HG02938 (cell line): ENCODE results near the gene FAM174C.

Source experiments
- ATAC-seq: cut with Tn5 transposase; IDR thresholded peaks from one replicate; pipeline ENCODE4 v1.9.1; 2021; ENCODE audit warnings: mild to moderate bottlenecking, moderate library complexity; ENCODE audit not compliant: unreplicated experiment

FAM174C gene

DNA sequence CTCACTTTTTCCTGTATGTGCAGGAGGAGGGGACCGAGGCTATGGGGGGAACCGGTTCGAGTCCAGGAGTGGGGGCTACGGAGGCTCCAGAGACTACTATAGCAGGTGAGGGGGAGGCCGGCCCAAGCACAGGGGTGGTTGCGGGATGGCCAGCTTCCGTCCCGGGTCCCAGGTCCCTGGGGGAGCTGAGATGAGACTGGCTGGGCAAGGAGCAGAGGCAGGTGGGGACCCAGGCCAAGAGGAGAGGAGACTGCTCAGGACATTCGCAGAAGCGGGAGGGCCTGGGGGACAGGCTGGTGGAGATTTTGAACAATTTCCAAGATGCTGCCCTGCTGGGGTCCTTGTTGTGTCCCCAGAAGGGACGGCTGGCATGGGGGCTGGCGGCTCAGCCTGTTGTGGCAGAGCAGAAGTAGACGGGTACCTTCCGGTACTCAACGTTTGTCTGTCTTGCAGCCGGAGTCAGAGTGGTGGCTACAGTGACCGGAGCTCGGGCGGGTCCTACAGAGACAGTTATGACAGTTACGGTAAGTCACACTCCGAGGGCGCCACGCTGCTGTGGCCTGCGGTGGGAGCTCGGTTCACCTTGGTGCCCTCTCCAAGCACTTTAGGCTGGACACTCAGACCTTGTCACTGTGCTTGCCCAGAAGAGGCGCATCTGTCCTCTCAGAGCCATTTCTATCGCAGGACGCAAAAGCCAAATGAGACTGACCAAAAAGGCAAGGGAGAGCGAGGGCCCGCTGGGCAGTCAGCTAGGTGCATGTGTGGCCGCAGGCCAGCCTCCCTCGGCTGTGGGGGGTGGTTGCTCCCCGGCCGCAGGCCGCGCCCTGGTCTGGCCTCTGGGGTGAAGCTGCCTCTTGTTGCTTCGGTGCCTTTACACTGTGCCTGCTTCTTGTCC lies 3.6 kb upstream of the FAM174C start:
- ATAC-seq: no peak

DNA sequence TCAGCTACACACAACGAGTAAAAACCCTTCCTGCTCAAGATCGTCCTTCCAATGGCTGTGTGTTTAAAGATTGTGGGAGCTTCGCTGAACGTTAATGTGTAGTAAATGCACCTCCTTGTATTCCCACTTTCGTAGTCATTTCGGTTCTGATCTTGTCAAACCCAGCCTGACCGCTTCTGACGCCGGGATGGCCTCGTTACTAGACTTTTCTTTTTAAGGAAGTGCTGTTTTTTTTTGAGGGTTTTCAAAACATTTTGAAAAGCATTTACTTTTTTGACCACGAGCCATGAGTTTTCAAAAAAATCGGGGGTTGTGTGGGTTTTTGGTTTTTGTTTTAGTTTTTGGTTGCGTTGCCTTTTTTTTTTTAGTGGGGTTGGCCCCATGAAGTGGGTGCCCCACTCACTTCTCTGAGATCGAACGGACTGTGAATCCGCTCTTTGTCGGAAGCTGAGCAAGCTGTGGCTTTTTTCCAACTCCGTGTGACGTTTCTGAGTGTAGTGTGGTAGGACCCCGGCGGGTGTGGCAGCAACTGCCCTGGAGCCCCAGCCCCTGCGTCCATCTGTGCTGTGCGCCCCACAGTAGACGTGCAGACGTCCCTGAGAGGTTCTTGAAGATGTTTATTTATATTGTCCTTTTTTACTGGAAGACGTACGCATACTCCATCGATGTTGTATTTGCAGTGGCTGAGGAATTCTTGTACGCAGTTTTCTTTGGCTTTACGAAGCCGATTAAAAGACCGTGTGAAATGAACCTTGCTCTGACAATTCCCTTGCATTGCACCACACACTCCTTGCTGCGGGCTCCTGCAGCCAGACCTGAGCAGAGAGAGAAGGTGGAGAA lies 2.7 kb upstream of the FAM174C start:
- ATAC-seq: no peak

DNA sequence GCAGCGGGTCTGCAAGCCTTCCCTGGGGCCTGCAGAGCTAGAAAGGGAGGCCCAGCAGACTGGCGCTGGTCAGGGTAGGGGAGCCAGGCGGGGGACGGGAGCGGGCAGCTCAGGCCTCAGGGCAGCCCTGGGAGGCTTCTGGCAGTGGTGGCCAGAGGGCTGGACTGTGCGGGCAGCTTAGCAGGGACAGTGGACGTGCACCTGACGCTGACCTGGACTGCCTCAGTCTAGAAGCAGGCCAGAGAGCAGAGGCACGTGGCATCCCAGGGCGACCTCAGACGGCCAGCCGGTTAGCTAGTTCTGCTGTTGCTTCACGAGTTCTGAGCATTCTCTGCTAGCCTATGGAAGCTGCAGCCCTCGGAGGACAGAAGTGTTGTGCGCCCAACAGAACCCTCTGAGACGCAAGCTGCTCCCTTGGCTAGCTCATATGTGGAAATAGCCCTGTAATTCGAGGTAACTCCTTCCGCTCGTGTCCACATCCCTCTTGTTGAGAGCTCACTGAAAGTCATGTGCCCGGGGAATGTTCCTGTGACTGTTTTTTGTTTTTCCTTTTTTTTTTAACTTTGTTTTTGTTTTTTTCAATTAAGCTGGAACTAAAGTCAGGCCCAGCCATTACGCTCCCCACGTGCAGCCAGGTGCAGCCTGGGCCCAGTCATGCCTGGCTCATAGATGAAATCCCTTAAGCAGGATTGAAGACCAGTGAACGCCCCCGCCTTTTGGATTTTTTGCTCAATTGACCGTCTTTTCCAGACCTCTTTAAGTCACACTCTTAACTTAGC lies 1.9 kb upstream of the FAM174C start:
- no peak for ATAC-seq

DNA sequence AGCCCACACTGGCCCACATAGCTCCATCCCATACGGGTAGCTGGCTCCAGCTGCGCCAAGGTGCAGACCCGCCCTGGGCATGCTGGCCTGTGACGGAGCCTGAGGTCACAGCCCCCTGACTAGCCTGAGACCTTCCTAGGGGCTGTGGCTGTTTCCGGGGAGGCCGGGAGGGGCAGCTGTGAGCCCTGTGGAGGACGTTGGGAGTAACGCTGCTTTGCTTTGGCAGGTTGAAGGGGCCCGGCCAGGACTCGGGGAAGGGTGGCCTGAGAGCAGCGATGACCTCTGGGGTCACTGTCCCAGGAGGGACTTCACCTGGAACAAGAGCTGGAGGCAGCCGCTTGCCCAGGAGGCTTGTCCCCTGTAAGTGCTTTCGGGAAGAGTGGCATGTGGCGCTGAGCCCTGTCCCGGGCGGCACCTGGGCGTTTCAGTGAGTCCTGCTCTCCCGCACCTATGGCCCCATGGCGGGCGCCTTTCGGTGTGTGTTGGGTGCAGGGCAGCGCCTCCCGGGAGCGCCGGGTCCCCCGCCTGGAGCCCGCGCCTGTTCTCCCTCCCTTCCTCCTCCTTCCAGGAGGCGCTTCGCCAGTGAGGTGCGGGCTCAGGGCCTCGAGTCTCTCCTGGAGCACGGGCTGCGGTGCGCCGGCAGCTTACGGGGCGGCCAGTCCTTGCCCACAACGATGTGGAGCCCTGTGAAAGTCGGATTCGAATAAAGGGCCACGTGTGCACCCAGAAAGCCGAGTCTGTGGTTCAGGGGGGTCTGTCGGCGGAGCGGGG lies 1.1 kb upstream of the FAM174C start:
- ATAC-seq: no peak

DNA sequence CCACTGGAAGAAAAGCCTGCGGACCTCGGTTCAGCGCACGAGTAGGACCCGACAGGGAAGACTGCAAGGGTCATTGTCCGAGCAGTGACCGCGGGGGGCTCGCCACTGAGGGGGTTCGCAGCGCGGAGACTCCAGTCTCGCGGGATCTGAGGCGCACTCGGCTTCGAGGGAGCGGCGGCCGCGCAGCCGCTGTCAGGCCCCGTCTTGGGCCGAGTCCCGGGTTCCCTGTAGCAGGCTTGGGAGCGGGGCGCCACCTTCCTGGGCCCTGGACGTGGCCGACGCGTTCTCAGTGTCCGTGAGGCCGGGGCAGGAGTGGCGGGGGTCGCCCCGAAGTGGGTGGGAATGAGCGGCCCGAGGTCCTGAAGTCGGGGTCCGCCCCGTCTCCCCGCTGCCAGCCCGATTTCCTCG lies 474 bp upstream of the FAM174C start:
- no peak for ATAC-seq

DNA sequence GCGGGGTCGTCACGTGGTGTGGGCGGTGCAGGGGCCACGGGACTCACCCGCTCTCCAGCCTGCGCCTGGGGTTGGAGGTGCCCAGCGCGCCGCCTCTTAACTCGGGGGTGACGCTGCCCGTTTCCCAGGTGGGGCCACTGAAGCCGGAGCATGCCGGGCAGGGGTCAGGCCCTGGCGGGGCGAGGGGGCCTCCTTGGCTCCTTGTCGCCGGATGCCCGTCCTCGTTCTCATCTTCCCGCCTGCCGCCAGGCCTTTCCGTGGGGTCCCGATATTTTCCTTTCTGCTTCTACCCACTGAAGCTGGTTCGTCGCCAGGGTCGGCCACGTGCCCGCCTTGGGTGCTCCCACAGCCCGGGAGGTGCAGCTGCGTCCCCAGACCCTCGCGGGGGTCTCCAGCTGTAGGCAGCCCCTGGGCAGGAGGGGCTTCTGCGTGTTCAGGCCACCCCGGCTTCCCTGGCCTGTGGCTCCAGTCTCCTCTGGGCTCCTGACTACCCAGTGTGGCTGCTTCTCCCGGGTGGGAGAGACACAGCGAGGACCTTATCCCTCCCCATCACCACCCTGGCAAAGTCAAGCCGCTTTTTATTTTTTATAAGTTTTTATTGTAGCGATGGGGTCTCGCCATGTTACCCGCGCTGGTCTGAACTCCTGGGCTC lies 772 bp downstream of the FAM174C start:
- ATAC-seq: no peak

DNA sequence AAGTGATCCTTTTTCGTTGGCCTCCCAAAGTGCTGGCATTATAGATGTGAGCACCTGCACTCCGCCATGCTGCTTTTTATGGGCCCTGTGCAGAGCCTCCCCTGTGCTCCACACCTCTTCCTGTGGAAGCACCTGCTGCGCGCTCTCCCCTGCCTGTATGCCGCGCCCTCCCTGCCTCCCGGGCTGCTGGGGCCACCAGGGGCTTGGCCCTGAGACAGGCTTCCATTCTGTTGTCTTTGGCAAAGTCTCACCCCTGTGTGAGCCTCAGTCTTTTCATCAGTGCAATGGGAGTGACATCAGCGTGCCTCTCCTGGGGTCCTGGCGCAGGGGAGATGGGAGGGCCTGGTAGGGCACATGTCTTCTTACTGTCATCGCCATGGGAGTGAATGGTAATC lies 1.3 kb downstream of the FAM174C start:
- no peak for ATAC-seq

DNA sequence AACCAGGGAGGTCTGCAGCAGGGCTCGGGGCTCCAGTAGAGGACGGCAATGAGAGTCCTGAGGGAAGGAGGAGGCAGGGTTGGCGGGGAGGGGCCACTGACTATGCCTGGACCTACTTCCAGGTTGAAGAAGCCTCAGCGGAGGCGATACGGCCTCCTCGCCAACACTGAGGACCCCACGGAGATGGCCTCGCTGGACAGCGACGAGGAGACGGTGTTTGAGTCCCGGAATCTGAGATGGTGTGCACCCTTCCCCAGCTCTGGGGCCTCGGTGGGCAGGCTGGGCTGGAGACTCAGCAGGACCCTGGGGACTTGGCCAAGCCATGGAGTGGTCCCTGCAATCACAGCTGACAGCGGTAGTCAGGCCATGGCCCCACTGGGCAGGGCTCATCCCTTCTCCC lies 1.7 kb downstream of the FAM174C start:
- no peak for ATAC-seq

DNA sequence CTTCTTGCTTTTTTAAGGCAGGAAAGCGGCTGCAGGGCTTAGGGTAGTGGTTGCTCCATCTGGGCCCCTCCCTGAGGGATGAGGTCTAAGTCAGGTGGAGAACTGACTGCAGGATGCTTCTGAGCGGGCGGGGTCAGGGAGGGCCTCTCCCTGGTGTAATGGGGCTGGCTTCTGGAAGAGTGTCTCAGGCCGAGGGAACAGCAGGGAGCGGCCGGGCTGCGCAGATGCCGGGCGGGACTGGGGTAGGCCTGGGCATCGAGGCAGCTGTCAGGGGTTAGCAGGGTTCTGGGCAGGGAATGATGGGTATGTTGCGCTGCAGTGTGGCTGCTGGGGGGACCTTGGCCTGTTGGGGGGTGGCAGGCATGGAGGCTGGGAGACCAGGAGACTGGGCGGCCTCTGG lies 2.7 kb downstream of the FAM174C start:
- ATAC-seq: no peak

DNA sequence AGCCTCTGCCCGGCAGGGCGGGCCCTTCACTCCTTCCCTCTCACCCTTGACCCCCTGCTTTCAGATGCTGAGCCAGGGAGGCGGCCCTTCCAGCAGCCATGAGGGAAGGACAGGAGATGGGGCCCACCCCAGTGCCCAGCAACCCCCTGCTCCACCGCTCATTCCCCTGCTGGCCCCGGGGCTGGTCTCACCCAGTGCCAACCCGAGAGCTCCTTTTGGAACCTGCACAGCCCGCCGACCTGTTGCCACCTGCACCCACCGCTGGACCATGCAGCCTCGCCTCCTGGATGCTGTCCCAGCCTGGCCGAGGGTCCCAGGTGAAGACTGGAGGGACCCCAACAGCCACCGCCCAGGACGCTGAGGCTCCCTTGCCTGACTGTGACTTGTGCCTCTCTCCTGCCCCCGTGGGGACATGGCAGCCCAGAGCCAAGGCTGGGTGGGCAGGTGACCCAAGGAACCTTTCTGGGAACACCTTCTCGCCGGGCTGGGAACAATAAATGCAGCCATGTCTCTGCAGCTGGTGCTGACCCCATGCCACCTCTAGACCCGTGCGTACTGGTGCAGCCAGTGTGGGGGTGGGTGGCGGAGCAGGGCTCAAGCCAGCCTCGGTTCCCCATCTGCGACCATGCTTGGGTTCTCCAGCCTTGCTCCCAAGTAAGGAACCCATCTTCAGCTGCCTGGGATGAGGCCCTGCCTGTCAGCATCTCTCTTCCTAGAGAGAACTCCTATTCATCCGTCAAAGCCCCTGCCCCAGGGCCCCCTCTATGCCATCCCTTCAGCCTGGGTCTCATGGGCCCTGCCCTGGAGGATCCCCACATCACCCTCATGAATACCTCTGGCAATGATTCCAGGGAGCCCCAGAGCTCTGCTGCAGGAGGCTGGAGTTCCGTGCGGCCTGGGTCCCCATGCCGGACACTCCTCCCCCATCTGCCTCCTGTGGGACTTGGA lies 3.7 kb downstream of the FAM174C start:
- ATAC-seq: no peak

DNA sequence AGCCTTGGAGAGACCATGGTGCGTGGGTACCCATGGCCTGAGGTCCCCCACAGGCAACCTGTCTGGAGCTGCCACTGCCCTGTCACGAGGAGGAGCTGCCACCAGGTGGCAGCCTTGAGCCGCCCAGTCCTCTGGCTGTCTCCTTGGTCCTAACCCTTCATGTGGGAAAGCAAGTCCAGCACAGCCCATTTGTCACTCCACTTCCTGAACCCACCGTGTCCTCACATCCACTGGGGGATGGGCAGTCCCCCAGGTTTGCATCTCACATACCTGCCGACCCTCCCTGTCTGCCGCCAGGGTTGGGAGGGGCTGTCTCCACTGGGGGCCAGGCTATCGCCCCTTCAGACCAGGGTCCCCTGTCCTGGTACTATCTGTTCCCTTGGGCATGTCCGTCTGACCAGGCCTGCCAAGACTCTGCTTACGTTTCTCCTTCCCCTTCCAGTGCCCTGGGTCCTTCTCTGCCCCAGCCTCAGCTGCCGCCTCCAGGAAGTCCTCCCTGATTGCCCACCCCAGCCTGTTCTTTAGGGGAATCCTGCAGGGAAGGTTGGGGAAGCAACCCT lies 4.5 kb downstream of the FAM174C start:
- ATAC-seq: no peak

DNA sequence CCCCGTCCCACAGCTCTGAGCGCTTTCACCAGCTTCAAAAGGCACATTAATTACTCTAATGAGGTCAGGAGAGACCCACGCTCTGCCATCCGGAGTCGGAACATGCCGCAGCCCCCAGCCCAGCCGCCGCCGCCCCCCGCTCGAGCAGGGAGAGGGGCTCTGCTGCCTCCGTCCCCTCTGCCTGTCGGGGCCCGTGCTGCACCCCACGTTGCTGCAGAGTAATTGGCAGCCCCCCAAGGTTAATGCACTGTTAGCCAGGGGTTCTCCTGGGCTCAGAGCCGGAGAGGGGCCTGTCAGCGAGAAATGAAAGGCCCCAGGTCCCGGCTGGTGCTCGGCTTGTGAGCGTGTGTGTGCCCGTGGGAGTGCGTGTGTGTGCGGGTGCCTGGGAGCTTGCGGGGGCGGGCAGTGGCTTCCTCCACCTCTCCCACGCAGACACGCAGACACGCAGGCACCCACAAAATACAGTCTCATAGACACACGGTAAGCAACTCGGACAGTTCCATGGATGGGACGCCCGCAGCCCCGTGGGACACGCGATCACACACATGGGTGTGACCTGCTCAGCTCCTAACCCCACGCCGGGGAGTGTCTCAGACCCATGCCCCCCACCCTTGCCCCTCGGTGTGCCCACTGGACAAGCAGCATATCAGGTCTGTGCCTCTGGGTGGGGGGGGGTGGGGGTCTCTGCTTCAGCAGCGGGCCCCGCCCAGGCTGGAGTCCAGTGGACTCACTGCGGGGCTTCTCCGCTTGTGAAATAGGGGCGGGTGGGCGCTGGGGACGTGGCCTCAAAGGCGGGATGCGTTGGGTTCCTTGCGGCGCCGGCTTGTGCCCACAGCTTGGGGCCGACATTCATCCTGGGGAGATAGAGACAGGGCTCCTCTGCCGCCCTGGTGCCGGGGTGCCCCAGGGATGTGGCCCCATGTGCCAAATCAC lies 5.6 kb downstream of the FAM174C start:
- ATAC-seq: no peak

DNA sequence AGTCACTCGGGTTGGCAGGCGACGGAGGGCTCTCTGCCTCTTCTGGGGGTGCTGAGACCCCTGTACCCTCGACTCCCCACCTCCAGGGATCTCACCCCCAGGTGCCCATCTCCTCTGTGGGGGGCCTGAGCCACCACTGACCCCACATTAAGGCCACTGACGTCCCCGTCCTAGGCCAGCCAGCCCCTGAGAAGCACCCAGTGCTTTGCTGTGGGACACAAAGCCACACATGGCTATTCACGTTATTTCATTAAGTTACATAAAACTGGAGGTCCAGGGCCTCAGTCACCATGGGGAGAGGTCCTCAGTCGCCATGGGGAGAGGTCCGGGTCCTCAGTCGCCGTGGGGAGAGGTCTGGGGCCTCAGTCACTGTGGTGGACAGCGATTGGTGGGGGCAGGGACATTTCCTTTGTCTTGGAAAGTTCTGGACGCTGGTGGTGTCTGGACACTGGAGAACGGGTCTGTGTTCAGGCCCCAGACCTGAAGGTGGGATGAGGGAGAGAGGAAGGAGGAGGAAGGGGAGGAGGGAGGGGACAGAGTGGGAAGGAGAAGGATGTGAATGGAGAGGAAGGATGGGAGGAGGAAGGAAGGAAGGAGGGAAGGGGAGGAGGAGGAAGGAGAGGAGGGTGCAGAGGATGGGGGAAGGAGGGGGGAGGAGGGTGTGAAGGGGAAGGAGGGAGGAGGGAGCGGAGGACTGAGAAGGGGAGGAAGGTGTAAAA lies 6.4 kb downstream of the FAM174C start:
- no peak for ATAC-seq

DNA sequence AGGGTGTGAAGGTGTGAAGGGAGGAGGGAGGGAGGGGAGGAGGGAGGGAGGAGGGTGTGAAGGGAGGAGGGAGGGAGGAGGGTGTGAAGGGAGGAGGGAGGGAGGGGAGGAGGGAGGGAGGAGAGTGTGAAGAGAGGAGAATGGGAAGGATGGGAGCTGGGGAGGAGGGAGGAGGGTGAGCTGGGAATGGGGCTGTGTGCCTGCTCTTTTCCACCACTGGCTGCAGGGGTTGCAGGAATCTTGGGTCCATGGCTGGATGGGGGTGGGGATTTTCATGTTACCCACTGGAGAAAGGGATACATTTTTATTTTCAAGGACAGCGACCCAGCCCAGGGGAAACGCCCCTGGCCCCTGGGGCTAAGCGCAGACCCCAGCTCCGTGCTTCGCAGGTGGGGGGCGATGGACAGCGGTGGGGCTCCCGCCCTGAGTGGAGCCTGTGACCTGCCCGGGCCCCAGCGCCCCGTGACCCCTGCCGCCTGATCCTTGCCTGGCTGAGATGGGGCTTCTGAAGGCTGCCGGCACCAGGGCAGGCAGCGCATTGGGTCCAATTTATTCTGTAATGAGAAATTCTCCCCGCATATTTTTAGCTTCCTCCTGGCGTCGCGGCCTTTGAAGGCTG lies 7.4 kb downstream of the FAM174C start:
- no peak for ATAC-seq

DNA sequence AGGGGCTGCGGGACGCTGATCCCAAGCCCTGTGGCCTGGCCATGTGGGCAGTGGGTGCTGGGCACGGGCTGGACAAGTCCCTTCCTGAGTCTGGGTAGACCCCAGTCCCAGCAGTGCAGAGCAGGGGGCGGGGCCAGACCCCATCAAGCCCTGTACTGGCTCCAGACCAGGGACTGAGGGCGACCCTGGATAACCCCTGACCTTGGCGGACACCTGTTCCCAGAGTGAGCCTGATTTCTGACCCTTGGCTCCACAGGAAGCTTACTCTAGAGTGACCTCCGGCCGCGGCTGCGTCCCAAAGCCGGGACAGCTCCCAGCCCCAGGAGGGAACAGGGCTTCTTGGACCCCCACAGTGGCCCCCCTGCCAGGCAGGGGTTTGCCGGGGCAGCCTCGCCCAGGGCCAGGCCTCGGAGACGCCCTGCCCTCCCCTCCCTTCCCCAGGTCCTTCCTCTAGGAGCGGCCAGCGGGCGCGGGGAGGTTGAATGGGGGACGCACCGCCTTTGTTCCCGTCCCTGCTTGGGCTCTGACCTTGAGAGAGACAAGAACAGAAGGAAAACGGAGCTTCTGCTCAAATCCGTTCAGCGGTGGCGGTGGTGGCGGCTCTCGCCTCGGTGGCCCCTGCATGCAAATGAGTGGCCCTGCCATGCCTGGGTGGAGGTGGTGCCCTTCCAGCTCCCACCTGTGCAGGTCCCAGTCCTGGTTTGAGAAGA lies 8.0 kb downstream of the FAM174C start:
- ATAC-seq: no peak

DNA sequence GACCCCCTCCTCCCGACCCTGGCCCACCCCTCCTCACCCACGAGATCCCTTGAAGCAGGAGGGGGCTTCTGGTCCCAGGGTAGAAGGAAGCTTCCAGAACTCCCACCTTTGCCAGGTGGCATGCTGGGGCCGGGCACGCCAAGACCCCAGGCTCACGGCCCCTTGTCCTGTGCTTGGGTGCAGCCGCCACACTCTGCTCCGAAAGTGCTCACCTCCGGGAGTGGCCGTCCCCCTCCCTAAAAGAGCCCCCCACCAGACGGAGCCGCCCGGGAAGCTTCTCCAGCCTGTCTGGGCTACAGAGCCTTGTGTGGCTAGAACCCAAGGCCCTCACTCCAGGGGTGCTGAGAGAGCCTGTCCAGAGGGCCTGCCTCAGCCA lies 8.6 kb downstream of the FAM174C start:
- ATAC-seq: no peak
